IgD-negative memory B cell (primary cell): ENCODE measurements around the gene TBXAS1. TPM values are rescaled to one million over a fixed set of nuclear protein-coding genes. Genes with fewer than 3 reads are reported as not detected.

Experiments
- H3K27ac Mint-ChIP-seq, 3 donors: one replicate each; pipeline ENCODE4 v1.8.0; 2020 to 2022; ENCODE audit warnings: mild to moderate bottlenecking in 3 of 3, mixed read lengths in 3 of 3, moderate library complexity in 1 of 3
- H3K27me3 Mint-ChIP-seq: one replicate; pipeline ENCODE4 v1.8.0; 2021; ENCODE audit warnings: mixed read lengths
- H3K36me3 Mint-ChIP-seq: one replicate; pipeline ENCODE4 v1.8.0; 2020; ENCODE audit warnings: mild to moderate bottlenecking, mixed read lengths
- H3K4me1 Mint-ChIP-seq, 3 donors: one replicate each; pipeline ENCODE4 v1.8.0; 2020 to 2022; ENCODE audit warnings: mixed read lengths in 3 of 3, mild to moderate bottlenecking in 1 of 3
- H3K4me3 Mint-ChIP-seq, 4 donors: one replicate each; pipeline ENCODE4 v1.8.0; 2020 to 2022; ENCODE audit warnings: mild to moderate bottlenecking in 4 of 4, mixed read lengths in 4 of 4, moderate library complexity in 3 of 4
- H3K9me3 Mint-ChIP-seq, 3 donors: one replicate each; pipeline ENCODE4 v1.8.0; 2020 to 2021; ENCODE audit warnings: mixed read lengths in 3 of 3, mild to moderate bottlenecking in 1 of 3
- polyA plus RNA-seq: library from polyadenylated mRNA; unstranded; fragments of 300-500 nt; fragmentation: Illumina TruSeq; gene quantifications from one replicate; pipeline ENCODE4 v1.2.3, GENCODE V29; 2021

Gene TBXAS1
- polyA plus RNA-seq, 1 donor from 2014 or later, result 16.7 TPM

- Mint-ChIP-seq H3K27ac (peak overlapping the region; percentile 98 to 99 (median 99)), H3K27me3 (peaks cover 1% of the 10 kb centered on the region), H3K4me1 (peaks cover 33 to 43% (median 34%) of the 10 kb centered on the region in 3 donors), H3K9me3 (peaks cover 0 to 5% (median under 1%) of the 10 kb centered on the region in 3 donors), H3K4me3 (peak overlapping the region; percentile 95 to 97 (median 97)), H3K36me3 (peaks cover 6% of the 10 kb centered on the region)
Measured at GRCh38 chr7:140060788-140061606, 231.9 kb downstream of the TBXAS1 start.

GRCh38 chr7:140061607-140061930 lies 232.5 kb downstream of the TBXAS1 start:
- peak overlapping the region; percentile 95 to 97 (median 97) for H3K4me3 Mint-ChIP-seq
- peaks cover 30 to 42% (median 33%) of the 10 kb centered on the region in 3 donors for H3K4me1 Mint-ChIP-seq
- H3K27me3 Mint-ChIP-seq, result peaks cover 1% of the 10 kb centered on the region
- peaks cover 0 to 8% (median 6%) of the 10 kb centered on the region in 3 donors for H3K9me3 Mint-ChIP-seq
- peak overlapping the region; percentile 98 to 99 (median 99) for H3K27ac Mint-ChIP-seq
- peaks cover 10% of the 10 kb centered on the region for H3K36me3 Mint-ChIP-seq

GRCh38 chr7:140062118-140062527 lies 233.1 kb downstream of the TBXAS1 start:
- Mint-ChIP-seq H3K4me1 (peaks cover 31 to 37% (median 33%) of the 10 kb centered on the region in 3 donors), H3K4me3 (peak overlapping the region; percentile 95 to 97 (median 97)), H3K27me3 (peaks cover 1% of the 10 kb centered on the region), H3K27ac (peak overlapping the region; percentile 98 to 99 (median 99)), H3K9me3 (peaks cover 2 to 13% (median 11%) of the 10 kb centered on the region in 3 donors), H3K36me3 (peaks cover 12% of the 10 kb centered on the region)

- peak within 1 kb of the TSS; percentile 98 to 99 (median 99) for H3K27ac Mint-ChIP-seq
- peaks cover 13% of the 10 kb centered on the region for H3K36me3 Mint-ChIP-seq
- H3K4me1 Mint-ChIP-seq, result peaks cover 31 to 33% (median 32%) of the 10 kb centered on the region in 3 donors
- peaks cover 5 to 16% (median 15%) of the 10 kb centered on the region in 3 donors for H3K9me3 Mint-ChIP-seq
- peaks cover 1% of the 10 kb centered on the region for H3K27me3 Mint-ChIP-seq
- peak within 1 kb of the TSS; percentile 95 to 97 (median 97) for H3K4me3 Mint-ChIP-seq
Measured at GRCh38 chr7:140062528-140063299, 233.7 kb downstream of the TBXAS1 start, which contains the start of gene PARP12. PARP12 (minus strand) TSS chr7:140062951; CDS start chr7:140062847, 104 bp downstream.

GRCh38 chr7:140067052-140067451 lies 238.0 kb downstream of the TBXAS1 start:
- Mint-ChIP-seq H3K36me3 (peaks cover 15% of the 10 kb centered on the region), H3K4me1 (peaks cover 0 to 3% (median 2%) of the 10 kb centered on the region in 3 donors), H3K4me3 (no peak overlapping the region)

GRCh38 chr7:140068033-140068432 lies 239.0 kb downstream of the TBXAS1 start:
- Mint-ChIP-seq H3K9me3 (peaks cover 5 to 27% (median 25%) of the 10 kb centered on the region in 3 donors), H3K4me3 (no peak overlapping the region), H3K27ac (no peak overlapping the region), H3K4me1 (peaks cover 0 to 2% (median 0%) of the 10 kb centered on the region in 3 donors), H3K36me3 (peaks cover 15% of the 10 kb centered on the region), H3K27me3 (no peaks in the 10 kb centered on the region)

More at GRCh38 chr7:140067052-140067451, 238.0 kb downstream of the TBXAS1 start:
- H3K27ac Mint-ChIP-seq, result no peak overlapping the region
- peaks cover 1% of the 10 kb centered on the region for H3K27me3 Mint-ChIP-seq
- peaks cover 5 to 27% (median 25%) of the 10 kb centered on the region in 3 donors for H3K9me3 Mint-ChIP-seq

GRCh38 chr7:140069298-140069949 lies 240.4 kb downstream of the TBXAS1 start:
- Mint-ChIP-seq H3K4me3 (no peak overlapping the region), H3K9me3 (peaks cover 5 to 27% (median 25%) of the 10 kb centered on the region in 3 donors), H3K27ac (no peak overlapping the region), H3K36me3 (peaks cover 14% of the 10 kb centered on the region), H3K27me3 (peaks cover 1% of the 10 kb centered on the region), H3K4me1 (peaks cover 0 to 2% (median 0%) of the 10 kb centered on the region in 3 donors)

Other genes with a start within 250 kb of the TBXAS1 start
- gene HIPK2, start 51.3 kb upstream of the TBXAS1 start, polyA plus RNA-seq, result 5.5 TPM
- 30.8 TPM for gene PARP12, start 233.7 kb downstream of the TBXAS1 start, polyA plus RNA-seq